ENCODE data around the gene CTDSPL. TPM values are rescaled to one million over a fixed set of nuclear protein-coding genes. Genes with fewer than 3 reads are reported as not detected.
"Not testable (repeated sequence)": the region's sequence is repeated elsewhere in the genome, so short reads cannot be mapped to it uniquely, and the experiment has no call there.

Gene CTDSPL
- total RNA-seq, 2 experiments from 2014 or later: 2.0 to 4.1 TPM

- no peak for DNase-seq
- peaks cover 3% of the 10 kb centered on the region for H3K27me3 Mint-ChIP-seq
- no peaks in the 10 kb centered on the region for H3K36me3 Mint-ChIP-seq (ENCODE audit: low read depth)
- H3K27ac Mint-ChIP-seq: no peak overlapping the region
- POLR2A ChIA-PET: no interaction called here
- no peak overlapping the region for H3K4me3 Mint-ChIP-seq
- CTCF ChIA-PET: interaction anchor here (1.3 to 3.3 kb wide), 4 partner anchors 11 to 23 kb away, joined by 4 to 22 read pairs (median 6); no protein-coding TSS in a partner anchor
- no peaks in the 10 kb centered on the region for H3K4me1 Mint-ChIP-seq
- H3K9me3 Mint-ChIP-seq: no peaks in the 10 kb centered on the region
These were observed 119.0 kb downstream of the CTDSPL start for GRCh38 chr3:37980462-37981347.

GRCh38 chr3:37981348-37981664, 119.6 kb downstream of the CTDSPL start:
- H3K4me3 Mint-ChIP-seq: no peak overlapping the region
- H3K36me3 Mint-ChIP-seq (ENCODE audit: low read depth): no peaks in the 10 kb centered on the region
- DNase-seq: no peak
- no peaks in the 10 kb centered on the region for H3K4me1 Mint-ChIP-seq
- POLR2A ChIA-PET: no interaction called here
- peaks cover 3% of the 10 kb centered on the region for H3K27me3 Mint-ChIP-seq
- CTCF ChIA-PET: interaction anchor here (2.3 kb wide), 1 partner anchor 16 kb away, joined by 7 read pairs; no protein-coding TSS in a partner anchor
- H3K27ac Mint-ChIP-seq: no peak overlapping the region
- H3K9me3 Mint-ChIP-seq: no peaks in the 10 kb centered on the region

GRCh38 chr3:37982331-37982730, 120.7 kb downstream of the CTDSPL start:
- H3K27ac Mint-ChIP-seq: no peak overlapping the region
- DNase-seq: no peak
- no peak overlapping the region for H3K4me3 Mint-ChIP-seq
- ChIA-PET POLR2A (no interaction called here), CTCF (interaction anchor here (2.3 kb wide), 1 partner anchor 15 kb away, joined by 7 read pairs; no protein-coding TSS in a partner anchor)
- H3K4me1 Mint-ChIP-seq: no peaks in the 10 kb centered on the region
- H3K27me3 Mint-ChIP-seq: peaks cover 3% of the 10 kb centered on the region
- H3K9me3 Mint-ChIP-seq: no peaks in the 10 kb centered on the region
- H3K36me3 Mint-ChIP-seq (ENCODE audit: low read depth): no peaks in the 10 kb centered on the region

- Mint-ChIP-seq H3K36me3 (ENCODE audit: low read depth) (no peaks in the 10 kb centered on the region), H3K27ac (no peak overlapping the region), H3K4me3 (no peak overlapping the region), H3K9me3 (no peaks in the 10 kb centered on the region), H3K4me1 (no peaks in the 10 kb centered on the region), H3K27me3 (peaks cover 3% of the 10 kb centered on the region)
- no peak for DNase-seq
- ChIA-PET POLR2A (no interaction called here), CTCF (interaction anchor here (0.7 kb wide), 1 partner anchor 9 kb away, joined by 3 read pairs; no protein-coding TSS in a partner anchor)
These were observed 122.4 kb downstream of the CTDSPL start for GRCh38 chr3:37984051-37984450.

GRCh38 chr3:37984596-37984995, 122.9 kb downstream of the CTDSPL start:
- Mint-ChIP-seq H3K27ac (no peak overlapping the region), H3K4me1 (no peaks in the 10 kb centered on the region), H3K9me3 (no peaks in the 10 kb centered on the region), H3K36me3 (ENCODE audit: low read depth) (no peaks in the 10 kb centered on the region), H3K4me3 (no peak overlapping the region), H3K27me3 (peaks cover 3% of the 10 kb centered on the region)
- ChIA-PET CTCF (interaction anchor here (1.3 to 2.6 kb wide), 2 partner anchors 11 to 12 kb away, joined by 7 to 14 read pairs; no protein-coding TSS in a partner anchor), POLR2A (no interaction called here)
- DNase-seq: no peak

GRCh38 chr3:37985637-37986320, 124.1 kb downstream of the CTDSPL start:
- POLR2A ChIA-PET: no interaction called here
- Mint-ChIP-seq H3K4me1 (no peaks in the 10 kb centered on the region), H3K4me3 (no peak overlapping the region), H3K27ac (no peak overlapping the region), H3K27me3 (peaks cover 3% of the 10 kb centered on the region), H3K36me3 (ENCODE audit: low read depth) (no peaks in the 10 kb centered on the region), H3K9me3 (no peaks in the 10 kb centered on the region)
- DNase-seq: no peak
- CTCF ChIA-PET: interaction anchor here (0.5 to 2.6 kb wide), 4 partner anchors 9 to 554 kb away, joined by 3 to 14 read pairs (median 6); no protein-coding TSS in a partner anchor

- Mint-ChIP-seq H3K4me3 (no peak overlapping the region), H3K36me3 (ENCODE audit: low read depth) (no peaks in the 10 kb centered on the region), H3K27me3 (peaks cover 2% of the 10 kb centered on the region), H3K9me3 (no peaks in the 10 kb centered on the region), H3K4me1 (no peaks in the 10 kb centered on the region), H3K27ac (no peak overlapping the region)
- POLR2A ChIA-PET: no interaction called here
- no peak for DNase-seq
- CTCF ChIA-PET: interaction anchor here (1.7 to 2.6 kb wide), 2 partner anchors 10 to 13 kb away, joined by 10 to 14 read pairs; no protein-coding TSS in a partner anchor
These were observed 125.0 kb downstream of the CTDSPL start for GRCh38 chr3:37986479-37987314.

GRCh38 chr3:37987315-37987697, 125.6 kb downstream of the CTDSPL start:
- Mint-ChIP-seq H3K36me3 (ENCODE audit: low read depth) (no peaks in the 10 kb centered on the region), H3K27ac (no peak overlapping the region), H3K27me3 (no peaks in the 10 kb centered on the region), H3K4me1 (no peaks in the 10 kb centered on the region), H3K4me3 (no peak overlapping the region), H3K9me3 (no peaks in the 10 kb centered on the region)
- ChIA-PET CTCF (interaction anchor here (1.7 to 1.8 kb wide), 2 partner anchors 10 to 14 kb away, joined by 6 to 10 read pairs; no protein-coding TSS in a partner anchor), POLR2A (no interaction called here)
- DNase-seq: no peak

- ChIA-PET CTCF (interaction anchor here (1.7 to 1.8 kb wide), 2 partner anchors 9 to 14 kb away, joined by 6 to 10 read pairs; no protein-coding TSS in a partner anchor), POLR2A (no interaction called here)
- no peak for DNase-seq
- no peaks in the 10 kb centered on the region for H3K27me3 Mint-ChIP-seq
- H3K4me3 Mint-ChIP-seq: no peak overlapping the region
- H3K4me1 Mint-ChIP-seq: peaks cover under 1% of the 10 kb centered on the region
- H3K36me3 Mint-ChIP-seq (ENCODE audit: low read depth): no peaks in the 10 kb centered on the region
- H3K9me3 Mint-ChIP-seq: no peaks in the 10 kb centered on the region
- no peak overlapping the region for H3K27ac Mint-ChIP-seq
These were observed 126.1 kb downstream of the CTDSPL start for GRCh38 chr3:37987751-37988179.

GRCh38 chr3:37988376-37988775, 126.7 kb downstream of the CTDSPL start:
- H3K27me3 Mint-ChIP-seq; H3K36me3 Mint-ChIP-seq (ENCODE audit: low read depth); H3K4me1 Mint-ChIP-seq; H3K9me3 Mint-ChIP-seq; H3K27ac Mint-ChIP-seq; POLR2A ChIA-PET; H3K4me3 Mint-ChIP-seq; DNase-seq: not testable (repeated sequence)
- CTCF ChIA-PET: interaction anchor here (1.8 kb wide), 1 partner anchor 15 kb away, joined by 6 read pairs; no protein-coding TSS in a partner anchor

- Mint-ChIP-seq H3K4me1 (peaks cover 13% of the 10 kb centered on the region), H3K27me3 (no peaks in the 10 kb centered on the region), H3K4me3 (no peak overlapping the region), H3K27ac (no peak overlapping the region), H3K36me3 (ENCODE audit: low read depth) (no peaks in the 10 kb centered on the region), H3K9me3 (no peaks in the 10 kb centered on the region)
- CTCF ChIA-PET: interaction anchor here (1.8 kb wide), 1 partner anchor 15 kb away, joined by 6 read pairs; no protein-coding TSS in a partner anchor
- DNase-seq: no peak
- POLR2A ChIA-PET: no interaction called here
These were observed 127.3 kb downstream of the CTDSPL start for GRCh38 chr3:37988931-37989525.

GRCh38 chr3:37989821-37990480, 128.3 kb downstream of the CTDSPL start:
- H3K4me3 Mint-ChIP-seq: no peak overlapping the region
- DNase-seq: no peak

More at GRCh38 chr3:37989821-37990480, 128.3 kb downstream of the CTDSPL start:
- H3K27me3 Mint-ChIP-seq: no peaks in the 10 kb centered on the region
- no peaks in the 10 kb centered on the region for H3K9me3 Mint-ChIP-seq
- ChIA-PET CTCF (no interaction called here), POLR2A (no interaction called here)
- no peak overlapping the region for H3K27ac Mint-ChIP-seq
- no peaks in the 10 kb centered on the region for H3K36me3 Mint-ChIP-seq (ENCODE audit: low read depth)
- peaks cover 21% of the 10 kb centered on the region for H3K4me1 Mint-ChIP-seq
